ENCODE results near the gene CCL4L2.
"Not testable (repeated sequence)": the region's sequence is repeated elsewhere in the genome, so short reads cannot be mapped to it uniquely, and the experiment has no call there.

The CCL4L2 gene

GRCh38 chr17:36221581-36222100, 10.8 kb downstream of the CCL4L2 start:
- DNase-seq (ENCODE audit: low spot score): not testable (repeated sequence)

- not testable (repeated sequence) for DNase-seq (ENCODE audit: low spot score)
Measured at GRCh38 chr17:36222967-36223366, 12.1 kb downstream of the CCL4L2 start.

GRCh38 chr17:36229644-36230043, 18.8 kb downstream of the CCL4L2 start:
- DNase-seq (ENCODE audit: low spot score): not testable (repeated sequence)

- DNase-seq (ENCODE audit: low spot score): not testable (repeated sequence)
Measured at GRCh38 chr17:36242046-36242445, 31.2 kb downstream of the CCL4L2 start.

Measured in LoVo (cell line).